NCI-H446 (cell line): ENCODE measurements around the gene VWA3A.
A peak's percentile ranks its signal among the peaks of the same experiment; 100 is the strongest.
"Not testable (repeated sequence)": the region's sequence is repeated elsewhere in the genome, so short reads cannot be mapped to it uniquely, and the experiment has no call there.

Source experiments
- DNase-seq, 2 experiments: peaks; one replicate each; lab custom pipeline; 2025; lab: John Stamatoyannopoulos, UW

The VWA3A gene

GRCh38 chr16:22089910-22090309 is 2.4 kb upstream of the VWA3A start:
- DNase-seq = no peak

GRCh38 chr16:22091721-22092120 is 620 bp upstream of the VWA3A start:
- no peak for DNase-seq

- DNase-seq = no peak
Observed at GRCh38 chr16:22093331-22093730, 990 bp downstream of the VWA3A start.

GRCh38 chr16:22093996-22094395 is 1.7 kb downstream of the VWA3A start:
- DNase-seq = no peak

- peak; percentile 40 to 66 for DNase-seq
Observed at GRCh38 chr16:22098405-22099255, 6.3 kb downstream of the VWA3A start.

GRCh38 chr16:22099256-22099975 is 7.1 kb downstream of the VWA3A start:
- peak in 1 of 2 experiments; percentile 40 for DNase-seq

GRCh38 chr16:22103441-22103840 is 11.1 kb downstream of the VWA3A start:
- no peak for DNase-seq

GRCh38 chr16:22109258-22109898 is 17.0 kb downstream of the VWA3A start:
- DNase-seq = no peak

- DNase-seq = not testable (repeated sequence)
Observed at GRCh38 chr16:22111629-22112028, 19.3 kb downstream of the VWA3A start.

- DNase-seq = no peak
Observed at GRCh38 chr16:22116095-22116700, 23.9 kb downstream of the VWA3A start.

- DNase-seq = no peak
Observed at GRCh38 chr16:22117609-22118008, 25.3 kb downstream of the VWA3A start.

GRCh38 chr16:22120440-22120839 is 28.1 kb downstream of the VWA3A start:
- DNase-seq = no peak

- no peak for DNase-seq
Observed at GRCh38 chr16:22122239-22122638, 29.9 kb downstream of the VWA3A start.

GRCh38 chr16:22123146-22123545 is 30.8 kb downstream of the VWA3A start:
- no peak for DNase-seq

- no peak for DNase-seq
Observed at GRCh38 chr16:22123759-22124490, 31.6 kb downstream of the VWA3A start.

- DNase-seq = no peak
Observed at GRCh38 chr16:22124583-22125284, 32.4 kb downstream of the VWA3A start.

- DNase-seq = no peak
Observed at GRCh38 chr16:22126037-22126558, 33.8 kb downstream of the VWA3A start.

GRCh38 chr16:22128537-22128936 is 36.2 kb downstream of the VWA3A start:
- DNase-seq = not testable (repeated sequence)

- DNase-seq = no peak
Observed at GRCh38 chr16:22130528-22130927, 38.2 kb downstream of the VWA3A start.

- DNase-seq = no peak
Observed at GRCh38 chr16:22132801-22133200, 40.5 kb downstream of the VWA3A start.

GRCh38 chr16:22138482-22138881 is 46.1 kb downstream of the VWA3A start:
- no peak for DNase-seq
